Thyroid gland (tissue), 4 donors: ENCODE results near the gene CXorf58.

Experiments used
- CTCF ChIP-seq, 6 experiments: fragments of 200-600 bp in 3 of 6; fragments of 450-650 bp in 3 of 6; sonication (generic) in 3 of 6; IDR thresholded peaks; one replicate each; pipeline ENCODE4 v1.5.1; 2016 to 2019; ENCODE audit warnings: antibody characterized with exemption in 6 of 6, mild to moderate bottlenecking in 2 of 6, inconsistent platforms in 1 of 6, moderate library complexity in 1 of 6
- POLR2A ChIP-seq, 2 donors: fragments of 450-650 bp; IDR thresholded peaks; one replicate each; pipeline ENCODE4 v1.6.1; 2017; ENCODE audit warnings: antibody characterized with exemption in 2 of 2, mild to moderate bottlenecking in 2 of 2, moderate library complexity in 1 of 2

- TF ChIP-seq CTCF (IDR thresholded peaks at IDR 0.05), result no peak
- TF ChIP-seq POLR2A (IDR thresholded peaks at IDR 0.05), result no peak
Measured at GRCh38 chrX:23911126-23911835, 3.5 kb downstream of the CXorf58 start.
